DND-41 (cell line): ENCODE results near the gene TMEM63B.

ENCODE experiments used
- ATAC-seq: fragments of 200-7000 bp; cut with Tn5 transposase; 3 replicates; pipeline ENCODE4 v1.9.1; 2021; ENCODE audit warnings: low read depth; ENCODE audit not compliant: insufficient read depth
- DNase-seq: peaks from one replicate; pipeline ENCODE4 v3.0.0-alpha.2; 2020
- H2AFZ ChIP-seq: 2 replicates; pipeline ENCODE4 v1.6.0; 2012; ENCODE audit warnings: low read depth, low read length
- H3K27ac ChIP-seq: 2 replicates; pipeline ENCODE4 v1.5.1; 2012; ENCODE audit warnings: low read length, inconsistent platforms
- H3K27me3 ChIP-seq: fragments of 200-600 bp; sonication (generic); 2 replicates; pipeline ENCODE4 v1.6.0; 2012; ENCODE audit warnings: low read length, mild to moderate bottlenecking, inconsistent platforms; ENCODE audit not compliant: insufficient read depth, poor library complexity
- H3K36me3 ChIP-seq: 2 replicates; pipeline ENCODE4 v1.5.1; 2012; ENCODE audit warnings: low read length, inconsistent platforms; ENCODE audit not compliant: insufficient read depth
- H3K4me1 ChIP-seq: 2 replicates; pipeline ENCODE4 v1.5.1; 2012; ENCODE audit warnings: mild to moderate bottlenecking, low read length; ENCODE audit not compliant: insufficient read depth
- H3K4me2 ChIP-seq: 2 replicates; pipeline ENCODE4 v1.6.0; 2012; ENCODE audit warnings: mild to moderate bottlenecking, moderate library complexity, low read length, inconsistent platforms; ENCODE audit not compliant: insufficient read depth
- H3K4me3 ChIP-seq, 2 experiments: fragments of 200-600 bp in 1 of 2; shearing (Covaris generic) in 1 of 2; 2 replicates each; pipeline ENCODE4 v1.5.1; 2012 to 2016; ENCODE audit warnings: inconsistent platforms in 2 of 2, low read length in 2 of 2, mild to moderate bottlenecking in 2 of 2, low read depth in 1 of 2, moderate library complexity in 1 of 2
- H3K79me2 ChIP-seq: 2 replicates; pipeline ENCODE4 v1.6.0; 2012; ENCODE audit warnings: low read length, inconsistent platforms; ENCODE audit not compliant: insufficient read depth
- H3K9ac ChIP-seq: 2 replicates; pipeline ENCODE4 v1.6.0; 2012; ENCODE audit warnings: low read depth, mild to moderate bottlenecking, inconsistent platforms, low read length, moderate library complexity
- H3K9me3 ChIP-seq: 2 replicates; pipeline ENCODE4 v1.5.1; 2012; ENCODE audit warnings: low read length, moderate library complexity, mild to moderate bottlenecking, inconsistent platforms; ENCODE audit not compliant: insufficient read depth, severe bottlenecking
- H4K20me1 ChIP-seq: 2 replicates; pipeline ENCODE4 v1.6.0; 2012; ENCODE audit warnings: low read length; ENCODE audit not compliant: insufficient read depth
- CTCF ChIP-seq: IDR thresholded peaks from 2 replicates; pipeline ENCODE4 v1.5.1; 2012; ENCODE audit warnings: borderline replicate concordance, low read length, moderate library complexity, mild to moderate bottlenecking; ENCODE audit not compliant: poor library complexity, severe bottlenecking; ENCODE audit errors: extremely low read depth
- EZH2 ChIP-seq: IDR thresholded peaks from 3 replicates; pipeline ENCODE4 v1.6.1; 2012; ENCODE audit warnings: borderline replicate concordance, low read depth, mild to moderate bottlenecking, moderate library complexity, low read length, inconsistent platforms; ENCODE audit not compliant: severe bottlenecking

The TMEM63B gene

GRCh38 chr6:44115866-44116265, 11.5 kb upstream of the TMEM63B start:
- no peaks in the 10 kb centered on the region for H3K4me1 ChIP-seq
- TF ChIP-seq CTCF (no peak), EZH2 (no peak)
- no peak for ATAC-seq
- H3K79me2 ChIP-seq: peaks cover 59% of the 10 kb centered on the region
- H4K20me1 ChIP-seq: peaks cover 78% of the 10 kb centered on the region
- no peak overlapping the region for H3K4me3 ChIP-seq
- no peak overlapping the region for H2AFZ ChIP-seq
- H3K9ac ChIP-seq: no peak overlapping the region
- DNase-seq: no peak
- no peaks in the 10 kb centered on the region for H3K27me3 ChIP-seq
- H3K9me3 ChIP-seq: no peaks in the 10 kb centered on the region
- H3K27ac ChIP-seq: no peak overlapping the region
- H3K36me3 ChIP-seq: peaks cover 55% of the 10 kb centered on the region
- no peak overlapping the region for H3K4me2 ChIP-seq

DNA sequence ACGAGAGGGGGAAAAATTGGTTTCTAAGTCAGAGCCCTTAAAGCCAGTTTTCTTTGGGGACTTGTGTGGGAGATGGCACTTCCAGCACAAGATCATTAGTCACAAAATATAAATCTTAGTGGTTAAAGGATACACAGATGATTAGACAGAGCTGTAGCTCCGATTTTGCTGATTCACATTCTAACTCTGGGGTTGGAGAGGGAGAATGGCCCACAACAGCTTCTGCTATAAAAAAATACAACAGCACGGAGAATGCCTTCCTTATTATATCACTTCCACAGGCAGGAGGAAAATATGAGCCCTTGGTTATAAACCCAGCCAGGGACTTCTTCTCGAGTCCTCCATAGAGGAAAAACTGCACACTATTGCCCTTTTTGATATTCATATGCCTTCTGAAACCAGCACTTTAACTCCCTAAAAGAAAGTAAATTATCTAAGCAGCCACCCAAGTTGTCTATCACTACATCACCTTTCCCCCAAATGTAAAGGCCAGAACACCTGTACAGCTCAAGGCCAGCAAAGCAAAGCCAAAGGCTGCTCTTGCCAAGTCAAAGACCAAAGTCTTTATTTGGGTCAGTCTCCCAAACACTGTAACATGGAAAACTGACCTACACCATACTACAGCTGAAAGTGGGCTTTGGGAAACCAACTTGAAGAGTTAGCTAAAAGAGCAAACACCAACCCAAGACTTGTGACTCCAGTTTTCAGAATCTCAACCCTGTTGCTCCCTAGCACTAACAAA, 10.5 kb upstream of the TMEM63B start:
- no peaks in the 10 kb centered on the region for H3K27me3 ChIP-seq
- H3K79me2 ChIP-seq: peaks cover 69% of the 10 kb centered on the region
- H3K4me2 ChIP-seq: no peak overlapping the region
- peaks cover 45% of the 10 kb centered on the region for H3K36me3 ChIP-seq
- ATAC-seq (no peak), DNase-seq (no peak)
- no peak overlapping the region for H3K9ac ChIP-seq
- no peak overlapping the region for H2AFZ ChIP-seq
- H3K4me3 ChIP-seq: no peak overlapping the region
- peaks cover 81% of the 10 kb centered on the region for H4K20me1 ChIP-seq
- no peak overlapping the region for H3K27ac ChIP-seq
- TF ChIP-seq EZH2 (no peak), CTCF (no peak)
- no peaks in the 10 kb centered on the region for H3K9me3 ChIP-seq
- no peaks in the 10 kb centered on the region for H3K4me1 ChIP-seq

GRCh38 chr6:44117397-44118128, 9.8 kb upstream of the TMEM63B start:
- TF ChIP-seq CTCF (no peak), EZH2 (no peak)
- Histone ChIP-seq H3K27ac (no peak overlapping the region), H2AFZ (no peak overlapping the region), H4K20me1 (peaks cover 88% of the 10 kb centered on the region), H3K4me2 (no peak overlapping the region), H3K79me2 (peaks cover 76% of the 10 kb centered on the region), H3K9me3 (no peaks in the 10 kb centered on the region), H3K36me3 (peaks cover 38% of the 10 kb centered on the region), H3K9ac (no peak overlapping the region), H3K4me1 (peaks cover 2% of the 10 kb centered on the region), H3K27me3 (no peaks in the 10 kb centered on the region), H3K4me3 (no peak overlapping the region)
- DNase-seq (no peak), ATAC-seq (no peak; the same call in 2 of the 3 replicates)
